GM19468 (cell line): ENCODE measurements around the gene OGFR.

Experiments
- ATAC-seq: cut with Tn5 transposase; IDR thresholded peaks from one replicate; pipeline ENCODE4 v1.9.1; 2021; ENCODE audit warnings: mild to moderate bottlenecking, moderate library complexity, moderate number of reproducible peaks; ENCODE audit not compliant: unreplicated experiment; ENCODE audit errors: extremely low read depth

The OGFR gene

DNA sequence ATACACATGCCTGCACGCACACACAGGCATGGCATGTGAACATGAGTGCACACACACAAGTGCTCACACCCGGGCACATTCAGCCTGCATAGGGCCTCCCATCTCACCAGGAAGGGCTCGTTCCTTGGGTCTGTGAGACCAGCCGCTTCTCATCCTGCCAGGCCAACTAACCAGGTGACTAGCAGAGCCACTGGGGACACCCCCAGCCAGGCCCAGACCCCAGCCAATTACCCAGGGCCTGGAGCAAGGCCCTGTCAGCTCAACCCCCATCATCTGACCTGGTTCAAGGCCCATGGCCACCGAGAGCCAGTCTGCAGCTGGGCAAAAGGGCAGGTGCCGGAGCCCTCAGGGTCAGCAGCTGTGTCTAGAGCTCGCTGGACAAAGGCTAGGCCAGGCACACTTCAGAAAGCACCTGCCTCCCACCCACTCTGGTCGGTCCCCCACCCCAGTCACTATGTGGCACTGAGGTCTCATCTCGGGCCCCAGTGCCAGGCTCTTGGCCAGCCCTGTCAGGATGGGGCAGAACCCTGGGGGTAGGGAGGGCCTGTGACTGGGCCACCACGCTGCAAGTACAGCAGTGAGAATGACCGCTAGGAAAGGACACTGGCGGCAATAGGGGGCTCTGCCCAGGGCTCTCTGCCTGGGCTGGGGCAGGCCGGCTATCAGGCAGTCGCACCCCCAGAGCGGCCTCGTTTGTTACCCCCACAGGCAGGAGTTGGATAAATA is 35.1 kb upstream of the OGFR start:
- no peak for ATAC-seq

DNA sequence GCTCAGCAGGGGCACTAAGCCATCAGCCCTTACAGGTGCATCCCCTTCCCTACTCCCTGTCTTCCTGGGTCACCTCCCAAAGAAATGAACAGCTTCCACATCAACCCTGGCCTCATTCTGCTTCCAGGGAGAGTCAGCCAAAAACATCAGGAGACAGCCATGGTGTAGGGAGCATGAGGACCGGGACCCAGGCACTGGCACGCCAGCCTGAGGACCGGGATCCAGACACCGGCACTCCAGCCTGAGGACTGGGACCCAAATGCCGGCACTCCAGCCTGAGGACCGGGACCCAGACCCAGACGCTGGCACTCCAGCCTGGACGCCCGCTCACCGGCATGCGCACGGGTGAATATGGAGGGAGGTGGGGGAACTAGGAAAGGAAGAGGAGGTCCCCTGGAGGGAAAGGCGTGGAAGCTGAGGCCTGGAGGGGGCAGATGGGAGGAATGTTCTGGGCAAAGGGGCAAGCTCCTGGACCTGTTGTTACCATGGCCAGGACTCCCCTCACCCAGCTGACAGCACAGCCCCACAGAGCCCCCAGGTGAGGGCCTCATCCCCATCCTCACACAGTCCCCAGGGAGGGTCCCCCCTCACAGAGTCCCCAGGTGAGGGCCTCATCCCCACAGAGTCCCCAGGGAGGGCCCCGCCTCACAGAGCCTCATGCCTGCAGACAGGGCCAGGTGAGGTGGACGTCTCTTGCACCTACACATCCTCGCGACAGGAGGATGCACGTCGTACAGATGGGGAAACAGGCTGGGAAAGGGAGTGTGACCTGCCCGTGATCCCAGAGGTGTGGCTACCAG is 34.3 kb upstream of the OGFR start:
- ATAC-seq = no peak

DNA sequence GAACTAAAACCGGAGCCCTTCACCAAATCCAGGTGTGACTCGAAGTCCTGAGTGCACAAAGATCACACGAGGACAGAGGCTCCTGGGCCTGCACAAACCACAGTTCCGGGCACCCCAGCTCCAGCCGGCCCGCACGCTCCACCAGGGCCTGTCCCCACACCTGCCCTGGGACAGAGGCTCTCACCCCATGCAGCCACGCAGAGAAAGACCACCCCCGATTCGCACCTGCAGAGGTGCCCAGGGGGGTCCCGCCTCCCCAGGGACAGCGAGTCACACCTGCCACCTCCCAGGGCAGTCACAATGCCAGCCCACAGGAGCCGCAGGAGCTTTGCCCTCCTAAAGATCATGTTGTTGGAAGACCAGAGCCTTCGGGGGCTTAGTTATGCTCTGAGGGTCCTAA is 33.7 kb upstream of the OGFR start:
- ATAC-seq = no peak

DNA sequence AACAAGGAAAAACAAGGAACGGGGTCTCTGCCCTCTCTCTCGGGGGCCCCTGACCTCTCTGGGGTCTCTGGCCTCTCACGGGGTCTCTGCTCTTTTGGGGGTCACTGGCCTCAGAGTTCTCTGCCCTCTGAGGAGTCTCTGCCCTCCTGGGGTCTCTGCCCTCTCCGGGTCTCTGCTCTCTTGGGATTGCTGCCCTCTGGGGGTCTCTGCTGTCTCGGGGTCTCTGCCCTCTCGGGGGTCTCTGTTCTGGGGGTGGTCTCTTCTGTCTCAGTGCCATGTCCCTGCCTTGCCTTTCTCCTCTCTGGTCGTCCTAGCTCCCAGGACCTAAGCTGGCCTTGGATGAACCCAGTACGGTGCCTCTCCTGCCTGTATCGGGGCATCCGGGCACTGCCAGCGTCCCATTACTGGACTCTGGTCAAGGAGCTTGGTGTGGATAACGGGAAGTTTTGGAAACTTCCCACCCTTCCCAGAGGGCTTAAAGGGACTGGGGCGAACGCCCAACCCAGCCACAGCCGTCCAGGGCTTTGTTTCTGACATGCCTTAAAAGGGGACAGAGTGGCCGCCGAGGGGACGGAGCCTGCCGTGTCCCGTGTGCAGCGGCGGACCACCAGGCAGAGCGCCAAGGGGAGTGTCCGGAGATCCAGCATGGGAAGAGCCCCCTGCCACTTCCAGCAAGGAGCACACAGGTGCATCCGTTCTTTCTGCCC is 33.1 kb upstream of the OGFR start:
- ATAC-seq = no peak

DNA sequence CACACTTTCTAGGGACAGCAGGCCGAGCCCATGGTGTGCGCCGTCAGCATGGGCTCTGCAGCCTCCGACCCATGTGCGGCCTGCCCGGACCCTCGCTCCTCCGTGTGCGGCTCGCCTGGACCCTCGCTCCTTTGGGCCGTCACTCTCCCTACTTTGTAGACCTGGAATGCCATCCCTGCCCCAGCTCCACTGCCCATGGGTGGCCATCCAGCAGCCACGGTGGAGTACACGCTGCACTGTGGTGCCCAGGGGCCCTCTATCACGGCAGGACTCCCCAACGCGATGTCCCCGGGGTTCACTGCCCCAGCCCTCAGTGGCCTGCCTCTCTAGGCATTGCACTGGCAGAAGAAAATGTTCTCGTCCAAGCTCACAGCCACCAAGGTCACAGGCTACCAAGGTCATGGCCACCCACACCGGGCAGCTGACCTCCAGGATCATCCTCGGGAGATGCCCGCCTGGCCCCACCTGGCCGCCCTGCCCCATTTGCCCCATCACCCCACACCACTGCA is 32.5 kb upstream of the OGFR start:
- no peak for ATAC-seq

DNA sequence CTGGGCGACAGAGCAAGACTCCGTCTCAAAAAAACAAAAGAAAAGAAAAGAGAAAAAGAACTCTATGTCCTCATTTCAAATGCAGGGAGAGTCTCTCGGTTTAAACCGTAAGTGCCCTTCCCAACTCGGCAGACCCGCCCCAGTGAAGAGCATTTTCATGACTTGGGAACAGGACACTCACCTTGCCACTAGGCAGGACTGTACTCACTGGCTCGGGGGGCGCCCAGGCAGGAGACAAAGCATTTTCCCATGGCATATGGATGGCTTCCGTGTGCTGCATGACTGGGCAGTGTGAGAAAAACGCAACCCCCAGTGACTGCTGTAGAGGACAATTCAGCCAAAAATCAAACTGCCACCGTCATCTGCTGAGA is 32.0 kb upstream of the OGFR start:
- no peak for ATAC-seq

DNA sequence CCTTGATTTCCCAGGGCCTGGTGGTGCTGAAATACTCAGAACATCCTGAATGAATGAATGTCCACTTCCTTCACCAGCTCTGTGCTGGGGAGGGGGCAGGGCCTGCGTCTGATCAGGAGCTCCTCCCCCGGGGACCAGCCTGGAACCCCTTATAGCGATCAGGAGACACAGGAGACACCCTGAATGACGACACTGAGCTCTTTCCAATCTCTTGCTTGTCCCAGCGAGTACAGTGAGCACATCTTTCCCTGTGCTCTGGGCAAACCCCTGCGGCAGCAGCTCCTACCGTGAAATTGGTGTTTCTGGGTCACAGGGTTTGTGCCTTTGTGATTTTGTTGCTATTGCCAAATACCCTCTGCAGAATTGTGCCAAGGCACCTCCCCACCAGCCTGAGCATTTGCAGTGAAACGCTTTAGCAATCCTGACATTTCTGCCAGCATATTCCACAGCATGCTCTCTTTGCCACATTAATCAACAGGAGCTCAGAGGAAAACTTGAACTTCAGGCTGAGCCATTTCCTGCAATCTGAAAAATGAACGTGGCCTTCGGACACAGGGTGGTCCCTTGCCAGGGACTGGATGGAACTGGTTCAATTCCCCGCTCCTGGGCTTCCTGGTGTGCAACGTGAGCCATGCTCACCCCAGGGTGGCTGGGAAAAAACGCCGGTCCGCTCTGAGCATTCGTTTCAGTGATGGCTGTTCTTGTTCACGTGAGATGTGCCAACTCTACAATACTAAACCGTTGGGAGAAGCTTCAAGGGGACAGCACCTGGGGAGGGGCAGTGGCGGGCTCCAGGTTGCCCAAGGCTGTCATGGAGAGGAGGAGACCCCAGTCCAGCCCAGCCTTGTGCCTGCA is 31.4 kb upstream of the OGFR start:
- ATAC-seq = no peak

DNA sequence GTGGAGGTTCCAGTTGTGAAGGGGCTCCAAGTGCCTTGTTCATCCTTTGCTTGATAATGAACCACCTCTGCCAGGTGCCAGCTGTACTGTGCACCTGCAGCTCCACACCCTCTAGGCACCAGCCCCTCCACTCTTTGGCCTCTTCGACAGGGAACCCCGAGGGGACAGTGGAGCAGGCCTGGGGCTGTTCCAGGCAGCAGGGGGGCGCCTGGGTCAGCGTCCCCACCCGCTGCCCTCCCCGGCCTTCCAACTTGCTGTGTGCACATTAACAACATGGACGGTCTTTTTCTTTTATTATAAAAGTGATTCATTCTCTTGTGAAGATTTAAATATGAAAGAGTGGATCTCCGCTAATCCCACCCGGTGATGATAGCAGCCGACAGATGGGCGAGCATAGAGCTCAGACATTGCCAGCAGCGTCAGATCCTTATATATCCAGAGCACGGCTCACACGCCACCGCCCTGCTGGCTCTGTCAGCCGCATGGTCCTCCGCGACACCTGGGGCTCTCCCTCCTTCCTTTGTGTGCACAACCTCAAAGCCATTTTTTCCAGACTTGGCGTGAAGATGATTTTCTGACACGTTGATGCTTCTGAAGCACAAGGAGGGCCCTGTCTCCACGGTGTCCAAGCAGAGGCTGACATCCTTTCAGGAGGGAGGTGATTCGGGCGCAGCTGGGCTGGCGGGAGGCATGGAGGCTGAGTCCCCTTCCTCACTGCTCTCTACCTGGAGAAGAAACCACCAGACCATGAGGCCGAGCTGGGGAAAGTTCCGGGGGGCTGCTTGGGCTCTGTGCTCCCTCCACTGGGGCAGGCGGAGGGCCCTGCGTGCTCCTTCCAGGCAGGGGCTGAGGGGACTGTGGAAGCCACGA is 30.6 kb upstream of the OGFR start:
- no peak for ATAC-seq

DNA sequence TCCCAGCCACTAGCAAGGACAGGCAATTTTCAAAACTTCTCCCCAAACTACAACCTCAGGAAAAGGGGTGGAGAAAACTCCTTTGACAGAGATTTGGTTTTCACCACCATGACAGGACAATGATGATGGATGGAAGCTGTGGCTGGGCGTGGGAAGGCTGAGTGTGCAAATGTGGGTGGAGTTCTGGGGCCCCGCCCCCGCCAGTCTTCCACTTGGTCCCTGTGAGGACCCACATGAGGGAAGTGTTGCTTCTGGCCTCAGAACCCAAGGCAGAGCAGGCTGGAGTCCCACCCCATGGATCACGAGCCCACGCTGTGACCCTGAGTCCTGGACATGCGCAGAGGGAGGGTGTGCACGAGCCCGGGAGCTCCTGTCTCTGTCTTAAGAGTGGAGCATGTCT is 29.9 kb upstream of the OGFR start:
- ATAC-seq = no peak

DNA sequence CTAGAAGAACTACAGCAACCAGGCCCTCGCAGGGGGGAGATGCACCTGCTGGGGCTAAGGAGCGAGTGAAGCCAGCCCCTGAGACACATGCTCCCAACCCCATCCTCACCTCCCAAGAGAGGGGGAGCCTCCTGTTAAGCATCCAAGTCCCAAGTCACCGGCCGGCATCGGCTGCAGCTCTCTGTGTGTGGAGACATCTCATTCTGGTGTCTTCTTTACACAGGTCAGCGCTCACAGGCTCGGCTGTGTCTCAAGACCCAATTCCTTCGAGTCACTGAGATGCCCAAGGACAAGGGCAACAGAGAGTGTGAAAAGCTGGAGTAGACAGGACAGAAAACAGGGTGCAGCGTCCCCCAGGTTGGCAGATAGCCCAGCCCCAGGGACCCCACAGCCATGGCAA is 29.4 kb upstream of the OGFR start:
- ATAC-seq = no peak

DNA sequence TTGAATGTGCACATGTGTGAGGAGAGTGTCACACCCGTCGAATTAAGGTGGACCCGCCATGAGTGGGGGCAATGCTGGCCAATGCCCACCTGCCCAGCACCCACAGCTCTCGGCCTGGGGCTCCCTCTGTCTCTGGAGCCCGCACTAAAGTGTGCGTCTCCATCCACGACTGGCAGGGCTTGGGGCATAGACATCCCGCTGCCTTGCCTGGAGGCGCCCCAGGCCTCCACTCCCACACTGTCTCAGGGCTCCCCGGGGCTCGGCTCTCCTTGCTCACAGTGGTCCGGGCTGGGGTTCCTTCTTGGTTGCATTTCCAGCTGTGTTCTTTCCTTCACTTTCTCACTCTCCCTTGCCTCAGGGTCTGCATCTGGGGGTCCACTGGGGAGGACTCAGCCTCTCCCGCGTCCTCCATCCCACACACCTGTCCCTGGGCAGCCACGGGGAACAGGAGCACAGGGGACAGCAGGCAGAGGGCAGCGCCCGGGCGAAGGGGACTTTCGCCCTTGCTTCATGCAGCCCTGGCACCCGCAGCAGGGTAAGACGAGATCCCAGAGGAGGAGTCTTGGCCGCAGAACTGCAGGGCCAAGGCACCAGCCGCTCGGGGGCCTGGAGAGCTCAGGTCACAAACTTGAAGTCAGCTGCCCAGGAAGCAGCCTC is 28.5 kb upstream of the OGFR start:
- no peak for ATAC-seq

DNA sequence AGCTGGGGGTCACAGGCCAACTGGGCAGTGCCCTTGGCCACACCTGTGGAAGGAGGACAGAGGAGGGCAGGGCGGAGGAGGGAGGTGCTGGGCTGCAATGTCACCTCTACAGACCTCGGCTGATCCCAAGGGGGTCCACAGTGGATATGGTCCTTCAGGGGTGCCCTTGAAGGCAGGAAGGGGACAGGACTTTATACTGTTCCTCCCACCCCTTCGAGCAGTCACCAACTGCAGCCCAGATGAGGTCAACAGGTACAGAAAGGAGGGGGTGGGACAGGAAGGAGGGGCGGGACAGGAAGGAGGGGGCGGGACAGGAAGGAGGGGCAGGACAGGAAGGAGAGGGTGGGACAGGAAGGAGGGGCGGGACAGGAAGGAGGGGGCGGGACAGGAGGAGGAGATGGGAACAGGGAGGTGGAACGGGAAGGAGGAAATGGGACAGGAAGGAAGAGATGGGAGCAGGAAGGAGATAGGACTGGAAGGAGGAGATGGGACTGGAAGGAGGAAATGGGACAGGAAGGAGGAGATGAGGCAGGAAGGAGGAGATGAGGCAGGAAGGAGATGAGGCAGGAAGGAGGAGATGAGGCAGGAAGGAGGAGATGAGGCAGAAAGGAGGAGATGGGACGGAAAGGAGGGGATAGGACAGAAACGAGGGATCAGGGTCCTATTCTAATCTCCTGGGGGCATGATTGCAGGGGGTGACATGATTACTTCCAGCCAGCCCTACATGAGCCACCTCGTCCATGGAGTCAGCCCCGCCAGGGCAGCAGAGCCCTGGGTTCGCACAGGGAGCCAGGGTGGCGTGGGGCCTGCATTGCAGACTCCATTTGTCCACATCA is 27.7 kb upstream of the OGFR start:
- ATAC-seq = no peak

DNA sequence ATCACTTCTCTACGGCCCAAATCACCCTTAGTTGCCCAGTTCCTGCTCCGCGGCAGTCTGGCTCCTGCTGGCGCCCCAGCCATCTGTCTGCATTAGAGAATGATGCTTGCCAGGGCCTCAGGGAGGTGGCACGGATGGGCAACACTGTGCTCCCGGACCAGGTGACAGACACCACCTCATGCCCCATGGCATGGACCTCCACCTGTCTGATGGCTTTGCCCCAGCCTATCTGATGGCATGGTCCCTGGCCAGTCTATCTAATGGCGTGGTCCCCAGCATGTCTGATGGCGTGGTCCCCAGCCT is 27.2 kb upstream of the OGFR start:
- no peak for ATAC-seq

DNA sequence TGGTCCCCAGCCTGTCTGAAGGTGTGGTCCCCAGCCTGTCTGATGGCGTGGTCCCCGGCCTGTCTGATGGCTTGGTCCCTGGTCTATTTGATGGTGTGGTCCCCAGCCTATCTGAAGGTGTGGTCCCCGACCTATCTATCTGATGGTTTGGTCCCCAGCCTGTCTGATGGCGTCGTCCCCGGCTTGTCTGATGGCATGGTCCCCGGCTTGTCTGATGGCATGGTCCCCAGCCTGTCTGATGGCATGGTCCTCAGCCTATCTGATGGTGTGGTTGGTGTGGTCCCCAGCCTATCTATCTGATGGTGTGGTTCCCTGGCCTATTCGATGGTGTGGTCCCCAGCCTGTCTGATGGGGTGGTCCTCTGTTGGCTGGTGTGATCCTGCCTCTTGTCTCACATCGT is 26.6 kb upstream of the OGFR start:
- ATAC-seq = no peak

DNA sequence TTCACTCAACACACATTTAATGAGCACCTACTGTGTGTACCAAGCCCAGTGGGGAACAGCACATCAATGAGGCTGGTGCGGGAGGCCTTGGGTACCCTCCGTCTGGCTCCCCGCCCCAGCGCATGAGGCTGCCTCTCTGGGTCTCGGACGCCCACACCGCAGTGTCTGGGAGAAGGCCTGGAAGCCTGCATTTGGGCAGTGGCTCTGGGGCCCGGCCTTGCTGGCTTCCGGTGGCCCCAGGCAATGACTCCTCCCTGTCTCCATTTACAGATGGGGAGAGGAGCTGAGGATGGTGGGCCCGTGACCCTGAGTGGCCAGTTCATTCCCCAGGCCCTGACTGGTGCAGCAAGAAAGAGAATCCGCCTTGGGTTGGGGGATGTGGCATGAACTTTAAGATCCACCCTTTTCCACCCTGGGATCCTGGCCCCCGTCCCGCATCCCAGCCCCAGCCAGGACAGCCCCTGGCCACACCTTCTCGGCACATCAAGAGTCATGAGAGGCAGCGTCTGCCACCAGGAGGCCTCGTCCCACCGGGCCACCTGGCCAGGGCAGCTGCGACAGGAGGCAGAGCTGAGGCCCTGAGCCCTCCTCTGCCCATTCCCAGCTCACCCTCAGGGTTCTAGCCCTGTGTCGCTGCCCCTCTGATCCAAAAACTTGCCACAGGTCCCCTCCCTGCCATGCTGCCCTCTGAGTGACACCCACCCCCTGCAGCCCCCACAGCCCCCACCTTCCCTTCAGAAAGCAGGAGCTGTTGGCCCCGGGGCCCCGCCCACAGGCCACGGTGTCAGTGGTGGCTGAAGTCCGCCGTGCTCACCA is 25.8 kb upstream of the OGFR start:
- no peak for ATAC-seq

DNA sequence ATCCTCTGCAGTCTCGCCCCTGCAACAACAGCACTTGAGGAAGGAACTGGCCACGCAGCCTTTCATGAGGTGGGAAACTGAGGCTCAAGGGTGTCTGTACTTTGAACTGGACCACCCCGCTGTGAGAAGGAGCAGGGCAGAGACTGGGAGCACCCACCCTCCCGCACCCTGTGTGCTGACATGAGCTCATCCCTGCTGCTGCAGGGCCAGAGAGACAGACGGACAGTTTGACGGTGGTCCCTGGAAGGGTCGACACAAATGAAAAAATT is 25.3 kb upstream of the OGFR start:
- no peak for ATAC-seq

DNA sequence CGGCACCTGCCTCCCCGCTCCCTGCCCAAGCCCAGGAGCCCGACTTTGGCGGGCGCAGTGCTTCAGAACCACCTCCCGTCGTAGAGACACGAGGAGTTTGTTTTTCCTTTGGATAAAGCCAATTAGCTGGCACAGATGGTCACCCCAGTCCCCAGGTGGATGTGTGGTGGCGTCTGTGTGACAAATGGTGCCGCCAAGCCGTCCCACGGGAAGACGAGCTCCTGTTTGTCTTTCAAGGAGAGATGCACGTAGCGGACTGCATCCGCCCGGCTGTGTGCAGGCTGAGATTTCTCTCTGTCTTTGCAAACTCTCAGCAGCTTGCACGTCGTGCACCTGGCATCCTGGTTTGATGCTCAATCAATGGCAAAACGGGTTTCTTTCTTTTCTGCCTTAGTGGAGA is 24.4 kb upstream of the OGFR start:
- no peak for ATAC-seq

DNA sequence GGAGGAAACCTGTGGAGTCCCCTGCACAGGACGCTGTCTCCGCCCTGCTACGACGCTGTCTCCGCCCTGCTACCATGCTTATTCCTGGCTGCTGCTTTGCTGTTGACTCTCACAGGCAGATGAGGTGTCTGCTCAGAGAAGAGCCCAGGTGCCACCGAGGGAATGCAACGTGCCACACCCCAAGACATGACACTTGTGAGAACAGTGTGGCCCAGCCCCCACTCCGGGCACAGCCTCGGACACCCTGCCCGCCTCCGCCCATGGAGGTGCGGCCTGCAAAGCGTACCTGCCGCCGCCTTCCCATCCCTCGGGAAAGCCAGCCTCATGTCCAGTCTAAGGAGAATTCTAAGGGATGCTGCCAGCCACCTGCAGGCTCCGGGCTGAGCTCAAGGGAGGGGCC is 23.9 kb upstream of the OGFR start:
- no peak for ATAC-seq
